PC-9 (cell line): ENCODE measurements around the gene PLRG1.

Source experiments
- EZH2 ChIP-seq: fragments of 200-600 bp; sonication (generic); IDR thresholded peaks from 2 replicates; pipeline ENCODE4 v1.8.0; 2017; ENCODE audit warnings: antibody characterized with exemption, low read depth
- TF ChIP-seq, protein P1 (sequence below): fragments of 200-600 bp; sonication (generic); conservative IDR thresholded peaks from 2 replicates; pipeline ENCODE4 v1.6.1; 2017; ENCODE audit warnings: mixed run types, antibody characterized with exemption, mild to moderate bottlenecking, moderate library complexity

DNA sequence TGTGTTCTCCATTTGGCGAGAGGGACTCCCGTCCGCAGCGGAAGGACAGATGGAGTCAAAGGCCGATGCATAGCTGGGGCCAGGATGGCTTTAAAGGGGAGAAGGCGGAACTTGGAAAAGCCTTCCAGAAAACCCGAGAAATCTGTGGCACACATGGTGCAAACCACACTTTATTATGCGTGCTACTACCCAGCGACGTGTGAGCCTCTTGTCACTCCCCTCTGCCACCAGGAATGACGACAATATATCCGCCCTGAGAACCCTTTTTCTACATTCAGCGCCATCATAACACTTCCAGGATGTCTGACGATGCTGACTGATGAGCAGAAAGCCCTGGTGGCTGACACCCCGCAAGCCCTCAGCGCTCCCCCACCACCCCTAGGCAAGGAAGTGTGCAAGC lies 57.9 kb downstream of the PLRG1 start:
- TF ChIP-seq, protein P1, sequence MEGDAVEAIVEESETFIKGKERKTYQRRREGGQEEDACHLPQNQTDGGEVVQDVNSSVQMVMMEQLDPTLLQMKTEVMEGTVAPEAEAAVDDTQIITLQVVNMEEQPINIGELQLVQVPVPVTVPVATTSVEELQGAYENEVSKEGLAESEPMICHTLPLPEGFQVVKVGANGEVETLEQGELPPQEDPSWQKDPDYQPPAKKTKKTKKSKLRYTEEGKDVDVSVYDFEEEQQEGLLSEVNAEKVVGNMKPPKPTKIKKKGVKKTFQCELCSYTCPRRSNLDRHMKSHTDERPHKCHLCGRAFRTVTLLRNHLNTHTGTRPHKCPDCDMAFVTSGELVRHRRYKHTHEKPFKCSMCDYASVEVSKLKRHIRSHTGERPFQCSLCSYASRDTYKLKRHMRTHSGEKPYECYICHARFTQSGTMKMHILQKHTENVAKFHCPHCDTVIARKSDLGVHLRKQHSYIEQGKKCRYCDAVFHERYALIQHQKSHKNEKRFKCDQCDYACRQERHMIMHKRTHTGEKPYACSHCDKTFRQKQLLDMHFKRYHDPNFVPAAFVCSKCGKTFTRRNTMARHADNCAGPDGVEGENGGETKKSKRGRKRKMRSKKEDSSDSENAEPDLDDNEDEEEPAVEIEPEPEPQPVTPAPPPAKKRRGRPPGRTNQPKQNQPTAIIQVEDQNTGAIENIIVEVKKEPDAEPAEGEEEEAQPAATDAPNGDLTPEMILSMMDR, result no peak
- no peak for TF ChIP-seq EZH2
